HL-60/S4 (cell line): ENCODE measurements around the gene ATG4D.

Experiments
- in situ Hi-C: fragments of 300-500 bp; cut with MboI; formaldehyde crosslinking; loops from 2 replicates; pipeline ENCODE4 v1.14.3; 2022; ENCODE audit warnings: low sequenced_read_pairs

Gene ATG4D

DNA sequence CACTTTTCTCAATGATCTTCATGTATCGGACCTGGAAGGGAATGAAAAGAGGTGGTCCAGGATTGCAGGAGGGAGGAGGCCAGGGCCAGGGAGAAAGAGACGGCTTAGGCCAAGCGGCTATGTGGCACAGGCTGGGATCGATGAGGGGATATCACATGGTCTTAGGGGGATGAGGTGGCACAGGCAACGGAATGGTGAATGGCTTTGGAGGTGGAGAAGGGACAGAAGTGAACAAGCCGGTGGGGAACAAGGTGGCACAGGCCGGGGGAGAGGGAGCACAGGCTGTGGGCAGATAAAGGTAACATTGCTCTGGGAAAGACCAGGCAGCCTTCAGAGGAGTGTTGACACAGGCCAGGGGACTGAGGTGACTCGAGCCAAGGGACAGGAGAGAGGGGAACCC lies 30.8 kb downstream of the ATG4D start:
- in situ Hi-C loops = no loop called here

- in situ Hi-C loops = no loop called here
Measured at GRCh38 chr19:10575011-10575716, 31.5 kb downstream of the ATG4D start.

GRCh38 chr19:10577951-10578350 lies 34.2 kb downstream of the ATG4D start:
- in situ Hi-C loops = no loop called here

DNA sequence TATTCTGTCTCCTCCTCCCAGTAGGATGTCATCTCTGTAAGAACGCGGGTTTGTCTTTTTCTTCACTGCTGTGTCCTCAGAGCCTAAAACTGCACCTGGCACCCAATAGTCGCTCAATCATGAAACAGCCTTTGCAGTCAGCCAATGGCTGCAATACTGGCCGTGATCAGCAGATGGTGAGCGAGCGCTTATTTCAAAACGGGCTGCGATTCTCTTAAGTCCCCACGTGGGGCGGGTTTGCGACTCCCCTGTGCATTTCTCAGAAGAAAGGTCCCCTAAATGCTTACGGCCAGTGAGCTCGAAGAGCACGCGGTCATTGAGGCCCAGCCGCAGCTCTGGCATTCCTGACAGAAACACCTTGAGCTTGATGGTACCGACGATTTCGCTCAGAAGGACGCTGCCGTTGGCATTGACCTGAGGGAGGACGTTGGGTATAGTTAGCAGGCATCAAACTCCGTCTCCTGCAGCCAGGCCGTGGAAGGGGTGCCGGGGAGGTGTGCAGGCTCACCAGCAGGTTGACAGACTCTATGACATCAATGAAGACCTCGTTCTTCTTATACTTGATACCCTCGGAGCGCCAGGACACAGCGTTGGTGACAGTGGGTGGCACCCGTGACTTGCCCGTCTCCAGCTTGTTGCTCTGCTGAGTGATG lies 37.4 kb downstream of the ATG4D start:
- in situ Hi-C loops = loop anchor here (5.0 kb wide), 1 partner anchor 61 kb away; no protein-coding TSS in a partner anchor

DNA sequence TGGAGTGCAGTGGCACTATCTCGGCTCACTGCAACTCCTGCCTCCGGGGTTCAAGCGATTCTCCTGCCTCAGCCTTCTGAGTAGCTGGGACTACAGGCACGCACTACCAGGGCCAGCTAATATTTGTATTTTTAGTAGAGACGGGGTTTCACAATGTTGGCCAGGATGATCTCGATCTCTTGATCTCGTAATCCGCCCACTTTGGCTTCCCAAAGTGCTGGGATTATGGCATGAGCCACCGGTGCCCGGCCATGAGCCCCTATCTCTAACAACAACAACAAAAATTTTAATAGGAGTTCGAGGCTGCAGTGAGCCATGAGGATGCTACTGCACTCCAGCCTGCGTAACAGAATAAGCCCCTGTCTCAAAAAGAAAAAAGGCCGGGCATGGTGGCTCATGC lies 38.4 kb downstream of the ATG4D start:
- in situ Hi-C loops = loop anchor here (5.0 kb wide), 1 partner anchor 60 kb away; no protein-coding TSS in a partner anchor

DNA sequence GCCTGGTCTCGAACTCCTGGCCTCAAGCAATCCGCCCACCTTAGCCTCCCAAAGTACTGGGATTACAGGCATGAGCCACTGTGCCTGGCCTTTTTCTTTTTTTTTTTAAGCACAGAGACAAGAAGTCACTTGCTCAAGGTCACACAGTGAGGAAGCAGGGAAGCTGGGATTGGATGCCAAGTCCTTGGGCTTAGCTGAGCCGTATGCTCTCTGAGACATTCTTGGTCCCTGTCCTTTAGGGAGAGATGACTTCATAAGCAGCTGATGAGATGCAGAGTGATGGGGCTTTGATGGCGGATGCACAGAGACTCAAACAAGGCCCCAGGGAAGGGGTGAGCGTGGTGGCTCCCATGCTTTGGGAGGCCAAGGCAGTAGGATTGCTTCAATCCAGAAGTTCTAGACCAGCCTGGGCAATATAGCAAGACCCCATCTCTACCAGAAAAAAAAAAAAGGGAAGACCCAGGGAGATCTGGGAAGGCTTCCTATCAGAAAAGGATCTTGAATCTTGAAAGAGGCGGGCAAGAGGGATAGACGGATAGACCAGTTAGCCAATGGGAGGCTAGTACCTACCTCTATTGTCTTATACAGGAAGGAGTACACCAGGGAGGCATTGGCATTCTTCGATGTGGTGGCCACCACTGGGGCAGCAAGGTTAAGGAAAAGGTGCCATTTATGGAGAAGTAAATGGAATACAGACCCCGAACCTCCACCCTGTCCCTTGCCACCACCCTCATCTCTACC lies 39.5 kb downstream of the ATG4D start:
- in situ Hi-C loops = loop anchor here (5.0 kb wide), 1 partner anchor 59 kb away; no protein-coding TSS in a partner anchor

DNA sequence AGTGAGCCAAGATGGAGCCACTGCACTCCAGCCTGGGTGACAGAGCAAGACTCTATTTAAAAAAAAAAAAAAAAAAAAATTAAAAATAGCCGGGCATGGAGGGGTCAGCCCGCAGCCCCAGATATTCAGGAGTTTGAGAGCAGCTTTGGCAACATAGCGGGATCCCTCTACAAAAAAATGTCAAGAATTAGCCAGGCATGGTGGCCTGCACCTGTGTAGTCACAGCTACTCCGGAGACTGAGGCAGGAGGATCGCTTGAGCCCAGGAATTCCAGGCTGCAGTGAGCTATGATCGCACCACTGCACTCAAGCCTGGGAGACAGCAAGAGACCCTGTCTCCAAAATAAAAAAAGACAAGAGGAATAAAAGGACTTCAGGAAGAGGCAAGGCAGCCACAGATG lies 42.7 kb downstream of the ATG4D start:
- in situ Hi-C loops = no loop called here

GRCh38 chr19:10587022-10587838 lies 43.5 kb downstream of the ATG4D start, which contains the start of gene AP1M2:
AP1M2 (minus strand) TSS chr19:10587312; CDS start chr19:10587231, 81 bp downstream.
- in situ Hi-C loops = no loop called here

DNA sequence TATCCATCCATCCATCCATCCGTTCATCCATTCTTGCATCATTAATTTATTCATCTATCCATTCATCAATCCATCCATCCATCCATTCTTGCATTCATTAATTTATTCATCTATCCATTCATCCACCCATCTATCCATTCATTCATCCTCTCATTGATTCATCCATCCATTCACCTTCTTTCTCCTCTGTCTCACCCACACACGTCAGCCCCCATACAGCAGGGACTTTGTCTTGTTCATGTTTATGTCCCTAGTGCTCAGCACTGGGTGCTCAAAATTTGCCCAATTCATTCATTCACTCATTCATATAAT lies 44.1 kb downstream of the ATG4D start:
- in situ Hi-C loops = no loop called here

- in situ Hi-C loops = no loop called here
Measured at GRCh38 chr19:10593148-10593547, 49.4 kb downstream of the ATG4D start.

DNA sequence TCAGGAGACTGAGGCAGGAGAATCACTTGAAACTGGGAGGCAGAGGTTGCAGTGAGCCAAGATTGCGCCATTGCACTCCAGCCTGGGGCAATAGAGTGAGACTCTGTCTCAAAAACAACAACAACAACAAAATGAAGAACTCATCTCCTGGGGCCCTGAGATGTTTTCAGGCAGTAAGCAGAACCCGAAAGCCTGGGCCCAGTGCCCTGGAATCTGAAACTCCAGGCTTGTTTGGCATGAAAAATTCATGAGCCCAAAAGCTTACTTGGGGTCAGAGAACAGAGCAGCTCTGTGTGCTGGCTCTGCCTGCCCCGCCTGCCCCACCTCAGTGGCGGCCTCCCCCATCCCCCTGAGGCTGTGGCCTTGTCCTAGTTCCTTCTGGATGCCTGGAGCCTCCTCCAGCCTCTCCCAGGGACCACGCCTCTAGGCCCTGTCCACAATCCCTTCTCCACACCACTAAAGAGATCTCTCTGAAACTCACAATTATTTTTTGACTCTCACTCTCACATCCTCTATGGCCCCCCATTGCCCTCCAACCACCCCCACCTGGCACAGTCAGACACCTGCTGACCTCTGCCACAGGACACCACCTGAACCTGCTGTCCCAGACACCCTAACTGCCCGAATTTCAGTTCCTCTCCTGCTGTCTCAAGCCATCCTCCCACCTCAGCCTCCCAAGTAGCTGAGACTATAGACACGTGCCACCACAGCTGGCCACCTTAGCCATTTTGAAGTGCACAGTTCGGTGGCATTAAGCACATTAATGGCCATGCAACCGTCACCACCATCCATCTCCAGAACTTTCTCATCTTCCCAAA lies 50.3 kb downstream of the ATG4D start:
- in situ Hi-C loops = no loop called here

- in situ Hi-C loops = no loop called here
Measured at GRCh38 chr19:10600149-10600548, 56.4 kb downstream of the ATG4D start.

DNA sequence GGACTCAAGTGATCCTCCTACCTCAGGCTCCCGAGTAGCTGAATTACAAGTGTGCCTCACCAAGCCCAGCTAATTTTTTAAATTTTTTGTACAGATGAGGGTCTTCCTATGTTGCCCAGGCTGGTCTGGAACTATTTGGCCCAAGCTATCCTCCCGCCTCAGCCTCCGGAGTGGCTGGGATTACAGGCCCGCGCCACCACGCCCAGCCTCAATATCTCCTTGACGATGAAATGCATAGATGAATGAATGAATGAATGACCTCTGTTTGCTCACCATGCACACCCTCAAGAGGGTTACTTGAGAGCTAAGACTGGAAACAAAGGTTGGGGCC lies 58.3 kb downstream of the ATG4D start:
- in situ Hi-C loops = no loop called here

DNA sequence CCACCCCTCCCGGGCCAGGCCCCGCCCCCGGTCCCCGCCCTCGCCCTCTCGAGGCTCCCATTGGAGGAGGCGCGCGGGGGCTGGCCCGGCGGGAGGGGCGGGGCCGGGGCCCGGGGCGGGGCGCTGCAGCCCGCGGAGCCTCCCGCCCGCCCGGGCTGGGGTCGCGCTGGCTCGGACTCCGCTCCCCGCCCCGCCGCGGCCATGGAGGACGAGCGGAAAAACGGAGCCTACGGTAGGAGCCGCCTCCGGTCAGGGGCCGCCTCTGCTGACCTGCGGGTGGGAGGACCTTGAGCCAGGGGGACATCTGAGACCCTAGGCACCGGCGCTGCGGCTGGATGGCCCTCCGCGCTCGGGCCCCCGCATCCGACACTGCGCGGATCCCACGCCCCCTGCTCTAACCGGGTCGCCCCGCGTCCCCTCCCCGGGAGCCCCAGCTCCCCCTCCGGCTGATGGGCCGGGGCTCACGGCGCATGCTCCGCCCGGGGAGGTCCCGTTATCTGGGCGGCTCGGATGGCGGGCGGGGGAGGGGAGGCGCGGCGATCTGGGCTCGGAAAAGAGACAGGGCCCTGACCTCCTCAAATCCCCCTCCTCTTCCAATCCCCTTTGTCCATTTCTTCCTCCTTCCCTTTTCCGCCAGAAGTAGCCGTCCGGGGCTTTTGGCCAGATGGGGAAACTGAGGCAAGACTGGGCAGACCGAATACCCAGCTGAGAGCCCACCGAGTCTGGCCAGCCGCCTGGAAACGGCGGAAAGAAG lies 58.8 kb downstream of the ATG4D start:
- in situ Hi-C loops = no loop called here
